Right lobe of liver (tissue), 4 donors: Measurements from ENCODE around the gene UTP4.

Experiments
- POLR2A ChIP-seq: fragments of 450-650 bp; IDR thresholded peaks from one replicate; pipeline ENCODE4 v1.6.1; 2017; ENCODE audit warnings: antibody characterized with exemption, mild to moderate bottlenecking
- TF ChIP-seq, protein P1 (sequence below), 4 donors: fragments of 200-600 bp in 3 of 4; fragments of 450-650 bp in 1 of 4; IDR thresholded peaks; one replicate each; pipeline versions ENCODE4 v1.5.1 to v1.8.0; 2016 to 2022; ENCODE audit warnings: antibody characterized with exemption in 4 of 4, mild to moderate bottlenecking in 2 of 4
- donor health status: DM: no; HTN: no; CAD: no.
- donor health status: DM: no; HTN: no; CAD: no.
- donor health status: DM: no; HTN: yes; CAD: no.

DNA sequence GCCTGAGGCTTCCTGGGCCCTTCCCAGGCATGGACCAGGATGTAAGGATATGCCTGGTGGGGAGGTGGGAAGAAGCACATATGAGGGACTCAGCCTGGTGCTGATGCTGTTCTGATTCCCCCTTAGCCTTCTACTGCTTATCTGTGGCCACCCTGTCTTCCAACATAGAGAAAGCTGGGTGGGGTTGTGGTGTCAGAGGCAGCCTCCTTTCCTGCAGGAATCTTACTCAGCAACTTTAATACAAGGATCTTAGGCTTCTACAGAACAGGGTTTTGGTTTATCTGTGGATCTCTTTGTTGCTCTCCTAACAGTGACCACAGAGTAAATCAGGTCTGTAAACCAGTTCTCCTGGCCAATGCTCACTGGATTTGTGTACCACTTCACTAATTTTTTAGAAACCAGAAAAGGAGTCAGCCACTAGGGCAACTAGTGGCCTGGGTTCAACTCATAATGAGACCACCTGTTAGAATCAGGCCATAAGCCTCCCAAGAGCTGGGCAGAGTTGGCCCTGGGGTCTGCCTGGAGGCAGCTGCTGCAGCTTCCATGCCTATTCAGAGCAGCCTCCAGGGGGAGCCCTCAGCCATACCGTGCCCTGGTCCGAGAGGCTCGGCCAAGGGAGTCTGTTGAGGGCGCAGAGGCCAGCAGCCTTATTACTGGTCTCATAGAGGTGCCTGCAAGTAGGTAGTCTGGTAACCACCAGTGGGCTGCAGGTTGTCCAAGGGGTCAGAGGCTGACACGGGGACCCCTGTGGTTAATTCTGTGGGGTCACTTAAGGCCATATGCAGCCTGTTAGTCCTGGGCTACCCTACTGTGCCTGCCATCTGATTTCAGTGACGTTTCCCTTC lies 19.9 kb upstream of the UTP4 start:
- TF ChIP-seq, protein P1, sequence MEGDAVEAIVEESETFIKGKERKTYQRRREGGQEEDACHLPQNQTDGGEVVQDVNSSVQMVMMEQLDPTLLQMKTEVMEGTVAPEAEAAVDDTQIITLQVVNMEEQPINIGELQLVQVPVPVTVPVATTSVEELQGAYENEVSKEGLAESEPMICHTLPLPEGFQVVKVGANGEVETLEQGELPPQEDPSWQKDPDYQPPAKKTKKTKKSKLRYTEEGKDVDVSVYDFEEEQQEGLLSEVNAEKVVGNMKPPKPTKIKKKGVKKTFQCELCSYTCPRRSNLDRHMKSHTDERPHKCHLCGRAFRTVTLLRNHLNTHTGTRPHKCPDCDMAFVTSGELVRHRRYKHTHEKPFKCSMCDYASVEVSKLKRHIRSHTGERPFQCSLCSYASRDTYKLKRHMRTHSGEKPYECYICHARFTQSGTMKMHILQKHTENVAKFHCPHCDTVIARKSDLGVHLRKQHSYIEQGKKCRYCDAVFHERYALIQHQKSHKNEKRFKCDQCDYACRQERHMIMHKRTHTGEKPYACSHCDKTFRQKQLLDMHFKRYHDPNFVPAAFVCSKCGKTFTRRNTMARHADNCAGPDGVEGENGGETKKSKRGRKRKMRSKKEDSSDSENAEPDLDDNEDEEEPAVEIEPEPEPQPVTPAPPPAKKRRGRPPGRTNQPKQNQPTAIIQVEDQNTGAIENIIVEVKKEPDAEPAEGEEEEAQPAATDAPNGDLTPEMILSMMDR (IDR thresholded peaks at IDR 0.05): peak; percentile 59 to 87 (median 84)
- TF ChIP-seq POLR2A: no peak
